ENCODE measurements around the gene ZBTB40. TPM values are rescaled to one million over a fixed set of nuclear protein-coding genes. Genes with fewer than 3 reads are reported as not detected.

The ZBTB40 gene
- 12.5 TPM for total RNA-seq (2013)
- polyA plus RNA-seq (10 to 100 TPM in 1 of 3 donors, 1 to 10 TPM in 2; 1.1 to 17.8 (median 1.3) TPM), polyA minus RNA-seq (9.7 and 10.5 TPM in 2 replicates), total RNA-seq (34.9 to 80.5 (median 57.3) reads per million in 11 experiments)

DNA sequence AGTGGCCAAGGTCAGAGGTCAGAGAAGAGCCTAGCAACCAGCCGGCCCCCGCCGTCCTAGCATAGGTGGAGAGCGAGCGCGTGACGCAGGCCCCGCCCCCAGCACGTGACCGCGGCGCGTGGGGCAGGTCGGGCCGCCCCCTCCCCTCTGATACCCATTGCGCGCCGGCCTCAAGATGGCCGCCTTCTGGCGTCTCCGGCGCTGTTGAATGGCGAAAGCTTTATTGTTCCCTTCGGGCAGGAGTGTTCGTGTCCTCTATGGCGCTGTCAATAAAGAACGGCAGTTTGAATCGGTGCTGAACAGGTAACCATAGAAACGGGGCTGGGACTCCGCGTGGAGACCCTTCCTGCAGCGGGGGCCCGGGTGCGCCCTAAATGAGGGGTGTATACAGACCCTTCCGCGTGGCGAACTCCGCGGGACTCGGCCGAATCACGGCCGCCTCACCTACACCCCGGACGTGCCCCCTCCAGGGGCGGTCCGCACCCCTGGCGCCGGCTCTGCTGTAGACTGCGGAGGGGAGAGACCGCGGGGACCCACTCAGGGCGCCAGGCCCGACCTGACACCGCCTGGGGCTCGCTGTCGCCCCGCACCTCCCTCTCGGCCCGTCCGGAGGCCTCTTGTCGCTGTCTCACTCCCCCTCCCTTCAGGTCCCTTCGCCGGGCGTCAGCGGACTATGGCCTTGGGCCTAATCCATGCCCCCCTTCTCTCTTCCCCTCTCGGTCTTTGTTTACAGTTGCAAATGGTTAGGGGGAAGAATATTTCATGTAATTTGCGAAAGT lies at the start of gene ZBTB40:
ZBTB40 (plus strand) TSS at position 150 of the 779 bp plus-strand sequence. CDS start 38,098 bp downstream, outside the sequence.
- TF ChIP-seq, protein P1, sequence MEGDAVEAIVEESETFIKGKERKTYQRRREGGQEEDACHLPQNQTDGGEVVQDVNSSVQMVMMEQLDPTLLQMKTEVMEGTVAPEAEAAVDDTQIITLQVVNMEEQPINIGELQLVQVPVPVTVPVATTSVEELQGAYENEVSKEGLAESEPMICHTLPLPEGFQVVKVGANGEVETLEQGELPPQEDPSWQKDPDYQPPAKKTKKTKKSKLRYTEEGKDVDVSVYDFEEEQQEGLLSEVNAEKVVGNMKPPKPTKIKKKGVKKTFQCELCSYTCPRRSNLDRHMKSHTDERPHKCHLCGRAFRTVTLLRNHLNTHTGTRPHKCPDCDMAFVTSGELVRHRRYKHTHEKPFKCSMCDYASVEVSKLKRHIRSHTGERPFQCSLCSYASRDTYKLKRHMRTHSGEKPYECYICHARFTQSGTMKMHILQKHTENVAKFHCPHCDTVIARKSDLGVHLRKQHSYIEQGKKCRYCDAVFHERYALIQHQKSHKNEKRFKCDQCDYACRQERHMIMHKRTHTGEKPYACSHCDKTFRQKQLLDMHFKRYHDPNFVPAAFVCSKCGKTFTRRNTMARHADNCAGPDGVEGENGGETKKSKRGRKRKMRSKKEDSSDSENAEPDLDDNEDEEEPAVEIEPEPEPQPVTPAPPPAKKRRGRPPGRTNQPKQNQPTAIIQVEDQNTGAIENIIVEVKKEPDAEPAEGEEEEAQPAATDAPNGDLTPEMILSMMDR (IDR thresholded peaks at IDR 0.05) = no peak
- Mint-ChIP-seq H3K27me3 (ENCODE audit: low read depth in 3 of 3) (no peaks in the 10 kb centered on the region), H3K9me3 (peaks cover 0 to 3% (median 0%) of the 10 kb centered on the region in 7 donors), H3K4me3 (peak within 1 kb of the TSS; percentile 87 to 92), H3K36me3 (peaks cover 0 to 4% of the 10 kb centered on the region in 2 donors), H3K4me1 (peaks cover 19% of the 10 kb centered on the region), H3K27ac (peak within 1 kb of the TSS; percentile 83 to 94 (median 91))
- intact Hi-C loops (cut with micrococcal nuclease) = no loop called here
- WGBS (ENCODE audit: insufficient coverage) = under 1% methylated on average over 60 of the region's 68 CpGs
- peaks cover 40% of the 10 kb centered on the region for H3K79me2 ChIP-seq (ENCODE audit: insufficient read depth, low read length)
- peaks cover 3% of the 10 kb centered on the region for H4K20me1 ChIP-seq (ENCODE audit: insufficient read depth, low read length)
- H3K27ac ChIP-seq (ENCODE audit: low read depth in 1 of 2, low read length in 2 of 2) = peak within 1 kb of the TSS; percentile 87 to 88
- H2AFZ ChIP-seq (ENCODE audit: insufficient read depth, low read depth, low read length, poor library complexity, severe bottlenecking) = peak within 1 kb of the TSS; percentile 98
- peak within 1 kb of the TSS; percentile 73 to 98 (median 97) for H3K4me3 ChIP-seq (replicated peaks in 1 of 3; ENCODE audit: low read depth in 2 of 3, low read length in 3 of 3)
- H3K4me1 ChIP-seq (ENCODE audit: control insufficient read depth in 1 of 2, insufficient read depth in 2 of 2, low read length in 2 of 2) = peaks cover 13 to 19% of the 10 kb centered on the region in 2 donors
- peaks cover 0 to 4% of the 10 kb centered on the region in 2 donors for H3K36me3 ChIP-seq (replicated peaks in 1 of 2; ENCODE audit: control insufficient read depth in 1 of 2, insufficient read depth in 2 of 2, low read length in 2 of 2)
- H3K9me3 ChIP-seq (replicated peaks in 1 of 2; ENCODE audit: control insufficient read depth in 1 of 2, insufficient read depth in 1 of 2, low read length in 2 of 2) = no peaks in the 10 kb centered on the region
- H3K4me2 ChIP-seq (replicated peaks; ENCODE audit: extremely low read depth, low read length, poor library complexity, severe bottlenecking) = peak within 1 kb of the TSS; percentile 94
- peak within 1 kb of the TSS; percentile 95 for H3K9ac ChIP-seq (ENCODE audit: insufficient read depth, low read length, poor library complexity, severe bottlenecking)
- H3K27me3 ChIP-seq (ENCODE audit: control insufficient read depth in 2 of 2, insufficient read depth in 2 of 2, low read length in 2 of 2) = no peaks in the 10 kb centered on the region
- DNase-seq = peak; percentile 91 to 95 (median 93)

DNA sequence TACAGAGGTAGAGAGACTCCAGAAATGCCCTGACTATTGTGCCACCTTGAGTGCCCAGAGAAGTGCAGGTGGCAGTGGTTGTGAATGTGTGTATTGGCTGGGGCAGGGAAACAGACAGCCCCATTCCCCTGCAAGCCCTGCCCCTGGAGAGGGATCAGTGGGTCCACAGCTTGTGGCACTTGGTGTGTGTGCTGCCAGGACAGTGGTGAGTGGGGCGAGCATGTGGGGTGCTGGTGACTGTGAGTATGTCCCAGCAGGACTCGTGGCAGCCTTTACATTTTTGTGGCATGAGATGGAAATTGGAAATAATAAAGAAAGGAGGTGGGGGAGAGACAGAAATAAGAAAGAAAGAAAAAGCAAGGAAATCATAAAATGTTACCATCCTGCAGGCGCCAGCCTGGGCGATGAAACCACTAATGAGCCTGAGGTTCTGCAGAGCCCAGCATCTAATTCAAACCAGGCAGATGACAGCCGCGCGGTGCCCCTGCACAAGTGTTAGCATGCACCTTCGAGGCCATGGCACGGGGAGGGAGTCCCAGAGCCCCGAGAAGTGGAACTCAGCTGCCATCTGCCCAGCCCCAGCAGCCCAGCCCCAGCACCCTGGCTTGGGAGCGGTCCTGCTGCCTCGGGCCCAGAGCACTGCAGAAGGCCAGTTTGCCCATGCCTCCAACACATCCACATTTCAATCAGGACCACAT lies 49.1 kb upstream of the ZBTB40 start:
- Histone ChIP-seq H3K9ac (ENCODE audit: insufficient read depth, low read length, poor library complexity, severe bottlenecking) (no peak overlapping the region), H3K9me3 (replicated peaks in 1 of 2; ENCODE audit: control insufficient read depth in 1 of 2, insufficient read depth in 1 of 2, low read length in 2 of 2) (no peaks in the 10 kb centered on the region), H3K4me1 (ENCODE audit: control insufficient read depth in 1 of 2, insufficient read depth in 2 of 2, low read length in 2 of 2) (no peaks in the 10 kb centered on the region), H3K27ac (ENCODE audit: low read depth in 1 of 2, low read length in 2 of 2) (no peak overlapping the region), H3K36me3 (replicated peaks in 1 of 2; ENCODE audit: control insufficient read depth in 1 of 2, insufficient read depth in 2 of 2, low read length in 2 of 2) (no peaks in the 10 kb centered on the region), H4K20me1 (ENCODE audit: insufficient read depth, low read length) (no peaks in the 10 kb centered on the region), H2AFZ (ENCODE audit: insufficient read depth, low read depth, low read length, poor library complexity, severe bottlenecking) (no peak overlapping the region), H3K4me3 (replicated peaks in 1 of 3; ENCODE audit: low read depth in 2 of 3, low read length in 3 of 3) (no peak overlapping the region), H3K4me2 (replicated peaks; ENCODE audit: extremely low read depth, low read length, poor library complexity, severe bottlenecking) (no peak overlapping the region), H3K27me3 (ENCODE audit: control insufficient read depth in 2 of 2, insufficient read depth in 2 of 2, low read length in 2 of 2) (peaks cover 3 to 24% of the 10 kb centered on the region in 2 donors), H3K79me2 (ENCODE audit: insufficient read depth, low read length) (no peaks in the 10 kb centered on the region)
- WGBS (ENCODE audit: insufficient coverage) = 84% methylated on average over 11 of the region's 12 CpGs
- TF ChIP-seq, protein P1 (IDR thresholded peaks at IDR 0.05) = no peak
- no peak overlapping the region for H3K27ac Mint-ChIP-seq
- H3K27me3 Mint-ChIP-seq (ENCODE audit: low read depth in 3 of 3) = peaks cover 23 to 42% (median 27%) of the 10 kb centered on the region in 3 donors
- no peaks in the 10 kb centered on the region for H3K4me1 Mint-ChIP-seq
- intact Hi-C loops (cut with micrococcal nuclease) = no loop called here
- H3K4me3 Mint-ChIP-seq = peak overlapping the region in 1 of 2 donors; percentile 13
- no peak for DNase-seq
- H3K9me3 Mint-ChIP-seq = no peaks in the 10 kb centered on the region
- no peaks in the 10 kb centered on the region for H3K36me3 Mint-ChIP-seq
